VCaP (cell line): ENCODE measurements around the gene FAM186B.

ENCODE experiments used
- H3K27ac ChIP-seq: fragments of 450-650 bp; 2 replicates; pipeline ENCODE4 v1.5.1; 2017
- CTCF ChIP-seq: fragments of 450-650 bp; conservative IDR thresholded peaks from 2 replicates; pipeline ENCODE4 v1.5.1; 2017; ENCODE audit warnings: mild to moderate bottlenecking, moderate library complexity

The FAM186B gene

GRCh38 chr12:49543914-49544815 is 61.3 kb downstream of the FAM186B start:
- no peak overlapping the region for H3K27ac ChIP-seq
- TF ChIP-seq CTCF = no peak

- TF ChIP-seq CTCF = no peak
- H3K27ac ChIP-seq = no peak overlapping the region
Observed at GRCh38 chr12:49543221-49543913, 62.1 kb downstream of the FAM186B start.

GRCh38 chr12:49542592-49543160 is 62.8 kb downstream of the FAM186B start:
- no peak overlapping the region for H3K27ac ChIP-seq
- no peak for TF ChIP-seq CTCF

GRCh38 chr12:49541911-49542505 is 63.4 kb downstream of the FAM186B start:
- no peak for TF ChIP-seq CTCF
- H3K27ac ChIP-seq = no peak overlapping the region

- no peak for TF ChIP-seq CTCF
- H3K27ac ChIP-seq = no peak overlapping the region
Observed at GRCh38 chr12:49541140-49541861, 64.1 kb downstream of the FAM186B start.

GRCh38 chr12:49540229-49541139 is 65.0 kb downstream of the FAM186B start:
- no peak for TF ChIP-seq CTCF
- no peak overlapping the region for H3K27ac ChIP-seq
